GM12878 (cell line): Measurements from ENCODE around the gene SLC31A1. TPM values are rescaled to one million over a fixed set of nuclear protein-coding genes. Genes with fewer than 3 reads are reported as not detected.

ENCODE experiments used
- CBFB ChIP-seq: IDR thresholded peaks from 2 replicates; pipeline ENCODE4 v1.6.1; 2016; ENCODE audit warnings: antibody characterized with exemption, low read depth
- CREB1 ChIP-seq: IDR thresholded peaks from 2 replicates; pipeline ENCODE4 v1.6.1; 2012; ENCODE audit warnings: low read depth, mild to moderate bottlenecking, inconsistent platforms
- CREM ChIP-seq: IDR thresholded peaks from 2 replicates; pipeline ENCODE4 v1.6.1; 2014; ENCODE audit warnings: antibody characterized with exemption, low read depth
- E2F4 ChIP-seq: IDR thresholded peaks from 2 replicates; pipeline ENCODE4 v1.6.1; 2012; ENCODE audit warnings: low read depth, low read length, improper control_type of control experiment
- EGR1 ChIP-seq, 2 experiments: IDR thresholded peaks; 1 replicate in 1 of 2; 2 replicates in 1 of 2; pipeline ENCODE4 v1.6.1; 2011 to 2012; ENCODE audit warnings: low read depth in 2 of 2, low read length in 2 of 2, borderline replicate concordance in 1 of 2, mild to moderate bottlenecking in 1 of 2, moderate library complexity in 1 of 2
- FOXM1 ChIP-seq: IDR thresholded peaks from 2 replicates; pipeline ENCODE4 v1.6.1; 2012; ENCODE audit warnings: low read depth, mild to moderate bottlenecking, inconsistent platforms, low read length, moderate library complexity
- HDAC2 ChIP-seq: fragments of 200-600 bp; sonication (generic); IDR thresholded peaks from 2 replicates; pipeline ENCODE4 v1.6.1; 2017
- HDAC6 ChIP-seq: fragments of 200-600 bp; sonication (generic); IDR thresholded peaks from one replicate; pipeline ENCODE4 v1.8.0; 2017; ENCODE audit warnings: antibody characterized with exemption; ENCODE audit not compliant: unreplicated experiment
- IKZF1 ChIP-seq: fragments of 450-650 bp; conservative IDR thresholded peaks from 2 replicates; pipeline ENCODE4 v1.6.1; 2017; ENCODE audit warnings: antibody characterized with exemption, mild to moderate bottlenecking
- IKZF2 ChIP-seq, 2 experiments: fragments of 450-650 bp; IDR thresholded peaks; 2 replicates each; pipeline ENCODE4 v1.6.1; 2017; ENCODE audit warnings: mild to moderate bottlenecking in 2 of 2, moderate library complexity in 2 of 2
- IRF4 ChIP-seq: IDR thresholded peaks from 2 replicates; pipeline ENCODE4 v1.6.1; 2011; ENCODE audit warnings: low read depth, low read length
- JUNB ChIP-seq: IDR thresholded peaks from 2 replicates; pipeline ENCODE4 v1.6.1; 2016; ENCODE audit warnings: antibody characterized with exemption, mild to moderate bottlenecking
- MXI1 ChIP-seq: fragments of 150-350 bp; IDR thresholded peaks from 2 replicates; pipeline ENCODE4 v1.6.1; 2011; ENCODE audit warnings: low read depth, mild to moderate bottlenecking, inconsistent platforms, low read length, improper control_type of control experiment
- PBX3 ChIP-seq: IDR thresholded peaks from 2 replicates; pipeline ENCODE4 v1.6.1; 2011; ENCODE audit warnings: mild to moderate bottlenecking, low read depth, low read length, moderate library complexity; ENCODE audit not compliant: insufficient replicate concordance
- PML ChIP-seq: IDR thresholded peaks from 2 replicates; pipeline ENCODE4 v1.6.1; 2012; ENCODE audit warnings: low read length, inconsistent platforms
- SIN3A ChIP-seq: IDR thresholded peaks from 2 replicates; pipeline ENCODE4 v1.6.1; 2012; ENCODE audit warnings: low read depth, low read length, improper control_type of control experiment
- SREBF2 ChIP-seq: IDR thresholded peaks from 2 replicates; pipeline ENCODE4 v1.6.1; 2012; ENCODE audit warnings: mild to moderate bottlenecking, low read length
- SUPT20H ChIP-seq: IDR thresholded peaks from 2 replicates; pipeline ENCODE4 v1.6.1; 2011; ENCODE audit warnings: low read depth, mild to moderate bottlenecking, low read length, moderate library complexity, borderline replicate concordance; ENCODE audit not compliant: control insufficient read depth
- SUZ12 ChIP-seq: fragments of 200-600 bp; sonication (generic); IDR thresholded peaks from one replicate; pipeline ENCODE4 v1.6.1; 2018; ENCODE audit warnings: antibody characterized with exemption, mild to moderate bottlenecking; ENCODE audit not compliant: unreplicated experiment
- TAF1 ChIP-seq: IDR thresholded peaks from 2 replicates; pipeline ENCODE4 v1.6.1; 2011; ENCODE audit warnings: mild to moderate bottlenecking, low read depth, low read length, borderline replicate concordance
- TBL1XR1 ChIP-seq: IDR thresholded peaks from 2 replicates; pipeline ENCODE4 v1.6.1; 2012; ENCODE audit warnings: low read depth, low read length, improper control_type of control experiment
- YY1 ChIP-seq: IDR thresholded peaks from 2 replicates; pipeline ENCODE4 v1.6.1; 2011; ENCODE audit warnings: low read depth, mild to moderate bottlenecking, low read length
- polyA plus RNA-seq, 11 experiments: library from polyadenylated mRNA; depleted of rRNA in 4 of 11; unstranded in 6 of 11; stranded (reverse) in 5 of 11; fragments of >200 nt; fragmentation: Nextera tagmentation in 4 of 11; fragmentation: Illumina TruSeq in 1 of 11; extraction: Ambion mirVana in 4 of 11; extraction: Trizol in 1 of 11; gene quantifications; 1 replicate in 1 of 11; 2 replicates in 10 of 11; pipeline versions ENCODE4 v1.2.1 to v1.2.3, GENCODE V29; 2011 to 2016; ENCODE audit warnings: inconsistent platforms in 2 of 11, missing spikeins in 2 of 11, low read depth in 1 of 11
- total RNA-seq, 4 experiments: library from RNA; depleted of rRNA in 3 of 4; stranded (reverse); fragments of >200 nt in 3 of 4; fragmentation: Illumina TruSeq in 1 of 4; extraction: Trizol in 1 of 4; gene quantifications; 2 replicates each; pipeline versions ENCODE4 v1.2.1 to v1.2.3, GENCODE V29; 2013 to 2021
- TF ChIP-seq, protein P1 (sequence below): fragments of 450-650 bp; IDR thresholded peaks from 2 replicates; pipeline ENCODE4 v1.6.1; 2017; ENCODE audit warnings: mild to moderate bottlenecking, low read depth, inconsistent platforms; ENCODE audit not compliant: poor library complexity, severe bottlenecking

Gene SLC31A1
- total and polyA plus RNA-seq, 10 of the 15 experiments (the other 5 are each of a cell fraction or from before 2014, with no cell fraction given): 7.3 to 16.2 (median 10.5) TPM

DNA sequence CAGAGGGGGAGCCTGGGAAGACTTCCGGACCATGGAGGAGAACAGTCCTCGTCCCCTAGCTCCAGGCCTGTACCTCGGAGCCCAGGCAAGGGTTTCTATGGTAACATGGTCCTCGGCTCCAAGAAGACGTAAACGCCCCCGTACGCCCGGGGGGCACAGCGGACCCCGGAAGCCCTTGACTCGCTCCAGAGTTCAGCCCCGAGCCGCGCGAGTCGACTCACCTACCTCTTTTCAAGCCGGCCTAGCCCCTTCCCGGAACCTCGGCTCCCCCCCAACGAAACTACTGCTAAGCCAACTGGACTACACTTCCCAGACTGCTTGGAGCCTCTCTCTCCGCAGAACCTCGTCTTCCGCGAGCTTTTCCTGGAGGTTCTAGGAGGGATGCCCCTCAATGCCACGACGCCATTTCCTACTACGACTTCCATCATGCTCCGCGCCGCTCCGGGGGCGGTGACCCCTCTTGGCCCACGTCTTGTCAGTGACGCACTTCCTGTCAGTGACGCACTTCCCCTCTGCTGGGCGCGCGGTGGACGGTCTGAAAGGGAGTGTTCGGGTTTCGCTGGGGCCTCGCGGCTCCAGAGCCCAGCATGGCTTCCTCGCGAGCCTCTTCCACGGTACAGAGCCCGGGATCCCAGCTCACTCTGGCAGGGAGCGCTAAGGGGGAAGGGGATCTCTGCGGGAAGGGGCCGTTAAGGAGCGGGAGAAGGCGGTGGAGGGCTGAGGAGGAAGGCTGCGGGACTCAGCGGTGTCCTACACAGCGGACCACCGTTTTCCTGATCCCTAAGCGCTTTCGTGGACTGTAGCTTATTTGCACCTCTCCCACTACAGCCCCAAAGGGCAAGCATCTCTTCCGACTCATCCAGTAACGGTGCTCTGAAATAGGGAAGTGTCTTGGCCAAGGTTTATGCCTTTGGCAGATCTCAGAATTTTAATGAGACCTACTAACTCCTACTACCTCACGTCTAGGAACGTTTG lies 54.1 kb downstream of the SLC31A1 start, which contains the start of the genes CDC26 and PRPF4 (continued):
- TF ChIP-seq YY1 (peak; percentile 94), IKZF1 (peak; percentile 94), IRF4 (0 out of 2 replicates have a peak, but pooled peaks have one; percentile 8), EGR1 (IDR thresholded peaks at IDR 0.05; ENCODE audit: borderline replicate concordance in 1 of 2, low read depth in 2 of 2, low read length in 2 of 2) (peak; percentile 80 to 99), TAF1 (peak; percentile 89), PML (peak; percentile 95), SIN3A (peak; percentile 92), HDAC2 (no peak), SUZ12 (no peak), SUPT20H (no peak), JUNB (peak; percentile 24; the same call in 1 of the 2 replicates), TBL1XR1 (peak; percentile 73; the same call in 1 of the 2 replicates), CREM (peak; percentile 99), CBFB (peak; percentile 82; the same call in 1 of the 2 replicates), CREB1 (peak; percentile 99), SREBF2 (no peak), IKZF2 (IDR thresholded peaks at IDR 0.05) (peak; percentile 9 to 11; a peak in 1 of 4 replicates), MXI1 (peak; percentile 88), PBX3 (peak; percentile 41), HDAC6 (peak; percentile 76), FOXM1 (no peak), E2F4 (peak; percentile 80)
- TF ChIP-seq, protein P1, sequence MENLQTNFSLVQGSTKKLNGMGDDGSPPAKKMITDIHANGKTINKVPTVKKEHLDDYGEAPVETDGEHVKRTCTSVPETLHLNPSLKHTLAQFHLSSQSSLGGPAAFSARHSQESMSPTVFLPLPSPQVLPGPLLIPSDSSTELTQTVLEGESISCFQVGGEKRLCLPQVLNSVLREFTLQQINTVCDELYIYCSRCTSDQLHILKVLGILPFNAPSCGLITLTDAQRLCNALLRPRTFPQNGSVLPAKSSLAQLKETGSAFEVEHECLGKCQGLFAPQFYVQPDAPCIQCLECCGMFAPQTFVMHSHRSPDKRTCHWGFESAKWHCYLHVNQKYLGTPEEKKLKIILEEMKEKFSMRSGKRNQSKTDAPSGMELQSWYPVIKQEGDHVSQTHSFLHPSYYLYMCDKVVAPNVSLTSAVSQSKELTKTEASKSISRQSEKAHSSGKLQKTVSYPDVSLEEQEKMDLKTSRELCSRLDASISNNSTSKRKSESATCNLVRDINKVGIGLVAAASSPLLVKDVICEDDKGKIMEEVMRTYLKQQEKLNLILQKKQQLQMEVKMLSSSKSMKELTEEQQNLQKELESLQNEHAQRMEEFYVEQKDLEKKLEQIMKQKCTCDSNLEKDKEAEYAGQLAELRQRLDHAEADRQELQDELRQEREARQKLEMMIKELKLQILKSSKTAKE: no peak
